Kidney (tissue), 14 donors: ENCODE data around the gene CHIC2. TPM values are rescaled to one million over a fixed set of nuclear protein-coding genes. Genes with fewer than 3 reads are reported as not detected.

ENCODE experiments used
- DNase-seq, 5 donors: peaks; one replicate each; pipeline ENCODE4 v3.0.0-alpha.2; 2013 to 2020
- FAIRE-seq: peaks from 2 replicates; lab custom pipeline; 2012; peaks lifted over from hg19 to GRCh38; lab: Jason Lieb, UNC
- H3K27ac ChIP-seq, 2 donors: one replicate each; pipeline ENCODE4 v1.7.0; 2013; ENCODE audit warnings: low read depth in 2 of 2, low read length in 2 of 2, inconsistent platforms in 1 of 2
- H3K27me3 ChIP-seq: one replicate; pipeline ENCODE4 v1.7.1; 2013; ENCODE audit warnings: low read length, inconsistent platforms; ENCODE audit not compliant: control insufficient read depth, insufficient read depth
- H3K36me3 ChIP-seq, 3 donors: one replicate each; pipeline versions ENCODE4 v1.7.0 to v1.7.1; 2013; ENCODE audit warnings: low read length in 3 of 3, control low read depth in 1 of 3, inconsistent platforms in 1 of 3; ENCODE audit not compliant: insufficient read depth in 3 of 3, control insufficient read depth in 2 of 3
- H3K4me1 ChIP-seq, 3 donors: one replicate each; pipeline versions ENCODE4 v1.7.0 to v1.7.1; 2013; ENCODE audit warnings: low read length in 3 of 3, inconsistent platforms in 1 of 3, low read depth in 1 of 3; ENCODE audit not compliant: control insufficient read depth in 2 of 3, insufficient read depth in 2 of 3
- H3K4me3 ChIP-seq, 3 donors: one replicate each; pipeline versions ENCODE4 v1.7.0 to v1.8.1; 2013; ENCODE audit warnings: low read length in 3 of 3, control low read depth in 1 of 3, inconsistent platforms in 1 of 3
- H3K9ac ChIP-seq, 3 donors: one replicate each; pipeline versions ENCODE4 v1.7.0 to v1.7.1; 2013; ENCODE audit warnings: low read length in 3 of 3, control low read depth in 1 of 3, inconsistent platforms in 1 of 3
- H3K9me3 ChIP-seq, 3 donors: one replicate each; pipeline versions ENCODE4 v1.7.0 to v1.7.1; 2013; ENCODE audit warnings: low read length in 3 of 3, control low read depth in 1 of 3, inconsistent platforms in 1 of 3; ENCODE audit not compliant: control insufficient read depth in 2 of 3, insufficient read depth in 1 of 3
- CTCF ChIP-seq: IDR thresholded peaks from 3 replicates; pipeline ENCODE4 v1.5.1; 2012; ENCODE audit warnings: mild to moderate bottlenecking, moderate library complexity, borderline replicate concordance; ENCODE audit not compliant: insufficient read depth; ENCODE audit errors: extremely low read depth
- intact Hi-C: fragments of 100-400 bp; cut with DNase I; formaldehyde crosslinking; loops from one replicate; pipeline ENCODE4 v1.11.1; 2022
- polyA plus RNA-seq: library from polyadenylated mRNA; stranded (reverse); fragments of 350-450 nt; fragmentation: Illumina TruSeq; extraction: RNeasy Lipid Tissue Mini Kit (QIAGEN cat#74804); gene quantifications from one replicate; pipeline ENCODE4 v1.2.3, GENCODE V29; 2014; ENCODE audit warnings: low read depth, low replicate concordance; ENCODE audit not compliant: insufficient read depth
- total RNA-seq: library from RNA; stranded (reverse); fragmentation: NEBNext Ultra II Directional; extraction: Animal tissue kit (Norgen Biotek cat#: 25700); gene quantifications from one replicate; pipeline ENCODE4 v1.2.1, GENCODE V29; 2021
- donor health status: control.
- donor health status: control.
- donor health status: control.
- donor health status: control.
- donor health status: control.
- donor health status: DM: yes; HTN: yes; CAD: no.
- donor health status: Normal renal cell carcinoma (clear cell type).

Gene CHIC2
- total and polyA plus RNA-seq, 2 donors from 2014 or later, result 13.5 to 26.6 TPM

GRCh38 chr4:53987761-53988171 lies 76.6 kb downstream of the CHIC2 start:
- intact Hi-C loops, result no loop called here
- Histone ChIP-seq H3K4me1 (no peaks in the 10 kb centered on the region), H3K9ac (no peak overlapping the region), H3K27me3 (no peaks in the 10 kb centered on the region), H3K36me3 (no peaks in the 10 kb centered on the region), H3K4me3 (no peak overlapping the region), H3K9me3 (no peaks in the 10 kb centered on the region), H3K27ac (no peak overlapping the region)
- FAIRE-seq (no peak), DNase-seq (no peak)
- TF ChIP-seq CTCF, result no peak

- no peaks in the 10 kb centered on the region for H3K4me1 ChIP-seq
- no peaks in the 10 kb centered on the region for H3K36me3 ChIP-seq
- no peak overlapping the region for H3K9ac ChIP-seq
- no peaks in the 10 kb centered on the region for H3K9me3 ChIP-seq
- no peaks in the 10 kb centered on the region for H3K27me3 ChIP-seq
- no peak for FAIRE-seq
- no peak overlapping the region for H3K27ac ChIP-seq
- intact Hi-C loops, result no loop called here
- H3K4me3 ChIP-seq, result no peak overlapping the region
- no peak for DNase-seq
- TF ChIP-seq CTCF, result no peak
Measured at GRCh38 chr4:53986062-53986461, 78.3 kb downstream of the CHIC2 start.

GRCh38 chr4:53981567-53981966 lies 82.8 kb downstream of the CHIC2 start:
- intact Hi-C loops, result no loop called here
- no peak for FAIRE-seq

More at GRCh38 chr4:53981567-53981966, 82.8 kb downstream of the CHIC2 start:
- Histone ChIP-seq H3K9me3 (no peaks in the 10 kb centered on the region), H3K9ac (no peak overlapping the region), H3K4me1 (no peaks in the 10 kb centered on the region), H3K27me3 (no peaks in the 10 kb centered on the region), H3K27ac (no peak overlapping the region), H3K4me3 (no peak overlapping the region), H3K36me3 (no peaks in the 10 kb centered on the region)
- no peak for DNase-seq
- no peak for TF ChIP-seq CTCF
